ENCODE measurements around the gene PSMF1.

Gene PSMF1

GRCh38 chr20:1107176-1107575 is 11.2 kb upstream of the PSMF1 start:
- Mint-ChIP-seq H3K36me3 (ENCODE audit: low read depth) (no peaks in the 10 kb centered on the region), H3K4me3 (no peak overlapping the region), H3K9me3 (peaks cover 5% of the 10 kb centered on the region), H3K27ac (no peak overlapping the region), H3K27me3 (no peaks in the 10 kb centered on the region), H3K4me1 (ENCODE audit: low read depth) (peaks cover 5% of the 10 kb centered on the region)
- no peak for DNase-seq

GRCh38 chr20:1108437-1108920 is 9.9 kb upstream of the PSMF1 start:
- Mint-ChIP-seq H3K9me3 (no peaks in the 10 kb centered on the region), H3K27ac (no peak overlapping the region), H3K36me3 (ENCODE audit: low read depth) (no peaks in the 10 kb centered on the region), H3K27me3 (no peaks in the 10 kb centered on the region), H3K4me3 (no peak overlapping the region), H3K4me1 (ENCODE audit: low read depth) (peaks cover 5% of the 10 kb centered on the region)
- DNase-seq: peak; percentile 71

GRCh38 chr20:1112908-1113307 is 5.5 kb upstream of the PSMF1 start:
- no peaks in the 10 kb centered on the region for H3K9me3 Mint-ChIP-seq
- no peak overlapping the region for H3K4me3 Mint-ChIP-seq
- no peak for DNase-seq
- H3K4me1 Mint-ChIP-seq (ENCODE audit: low read depth): peaks cover 16% of the 10 kb centered on the region
- H3K36me3 Mint-ChIP-seq (ENCODE audit: low read depth): peaks cover 2% of the 10 kb centered on the region
- H3K27me3 Mint-ChIP-seq: no peaks in the 10 kb centered on the region
- H3K27ac Mint-ChIP-seq: no peak overlapping the region

GRCh38 chr20:1118004-1118335 is 432 bp upstream of the PSMF1 start:
- DNase-seq: no peak
- H3K9me3 Mint-ChIP-seq: no peaks in the 10 kb centered on the region
- no peaks in the 10 kb centered on the region for H3K27me3 Mint-ChIP-seq
- H3K4me3 Mint-ChIP-seq: peak overlapping the region; percentile 94
- H3K4me1 Mint-ChIP-seq (ENCODE audit: low read depth): peaks cover 48% of the 10 kb centered on the region
- H3K36me3 Mint-ChIP-seq (ENCODE audit: low read depth): peaks cover 49% of the 10 kb centered on the region
- peak overlapping the region; percentile 93 for H3K27ac Mint-ChIP-seq

DNA sequence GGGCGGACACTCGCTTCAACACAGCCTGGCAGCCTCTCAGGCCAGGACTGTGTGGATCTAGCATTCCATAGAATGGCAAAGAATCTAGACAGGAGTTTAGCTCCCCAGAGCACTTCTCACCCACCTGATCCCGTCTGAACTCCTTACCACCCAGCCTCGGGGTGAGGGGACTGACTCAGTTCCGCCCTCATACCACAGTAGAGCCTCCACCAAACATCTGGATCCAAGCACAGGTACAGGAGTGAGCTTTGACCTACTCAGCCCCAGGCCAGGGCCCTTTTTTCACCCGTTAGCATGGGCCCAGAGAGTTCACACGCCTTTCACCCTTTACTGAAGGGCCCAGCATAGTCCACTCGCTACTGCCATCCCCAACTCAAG is 715 bp downstream of the PSMF1 start:
- peaks cover 60% of the 10 kb centered on the region for H3K4me1 Mint-ChIP-seq (ENCODE audit: low read depth)
- no peak for DNase-seq
- H3K27me3 Mint-ChIP-seq: no peaks in the 10 kb centered on the region
- peaks cover 61% of the 10 kb centered on the region for H3K36me3 Mint-ChIP-seq (ENCODE audit: low read depth)
- no peaks in the 10 kb centered on the region for H3K9me3 Mint-ChIP-seq
- peak overlapping the region; percentile 94 for H3K4me3 Mint-ChIP-seq
- H3K27ac Mint-ChIP-seq: peak overlapping the region; percentile 93

DNA sequence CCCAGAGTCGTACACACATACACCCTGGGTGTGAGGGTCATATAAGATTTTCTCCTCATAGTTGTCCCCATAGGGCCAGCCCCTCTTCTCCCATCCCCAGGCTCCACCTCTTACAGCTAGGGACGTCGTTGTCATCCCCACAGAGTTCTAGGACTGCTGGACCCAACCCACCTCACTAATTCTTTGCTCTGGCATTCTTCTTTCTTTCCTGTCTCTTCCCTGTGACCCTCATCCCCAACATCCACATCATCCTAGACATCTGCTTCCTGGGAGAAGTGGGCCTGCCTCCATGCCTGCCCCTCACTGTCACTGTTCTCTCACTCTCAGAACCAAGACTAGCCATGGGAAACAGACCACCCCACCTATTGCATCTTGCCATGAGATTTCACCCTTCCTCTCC is 1.1 kb downstream of the PSMF1 start:
- peaks cover 64% of the 10 kb centered on the region for H3K36me3 Mint-ChIP-seq (ENCODE audit: low read depth)
- peak overlapping the region; percentile 94 for H3K4me3 Mint-ChIP-seq
- H3K9me3 Mint-ChIP-seq: no peaks in the 10 kb centered on the region
- H3K27me3 Mint-ChIP-seq: no peaks in the 10 kb centered on the region
- H3K27ac Mint-ChIP-seq: peak overlapping the region; percentile 93
- H3K4me1 Mint-ChIP-seq (ENCODE audit: low read depth): peaks cover 62% of the 10 kb centered on the region
- DNase-seq: no peak

DNA sequence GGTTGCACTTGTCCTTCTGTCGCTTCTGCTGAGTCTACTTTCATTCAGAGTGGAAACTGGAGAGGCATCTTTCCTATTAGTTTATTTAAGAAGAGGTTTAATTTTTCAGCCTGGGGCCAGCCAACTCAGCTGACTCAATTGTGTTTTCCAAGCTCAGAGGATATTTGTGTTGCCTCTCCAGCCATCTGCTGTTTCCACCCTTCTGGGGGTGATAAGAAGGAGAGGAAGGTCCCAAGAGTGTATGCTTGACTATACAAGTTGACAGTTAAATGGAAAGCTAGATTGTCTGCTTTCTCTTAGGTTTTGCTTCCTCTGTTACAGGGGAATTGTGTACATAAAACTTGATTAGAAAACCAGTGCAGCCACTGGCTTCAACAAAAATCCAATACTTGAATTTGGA is 3.0 kb downstream of the PSMF1 start:
- DNase-seq: no peak
- Mint-ChIP-seq H3K9me3 (no peaks in the 10 kb centered on the region), H3K27me3 (no peaks in the 10 kb centered on the region), H3K36me3 (ENCODE audit: low read depth) (peaks cover 83% of the 10 kb centered on the region), H3K4me3 (peak overlapping the region; percentile 55), H3K27ac (peak overlapping the region; percentile 72), H3K4me1 (ENCODE audit: low read depth) (peaks cover 69% of the 10 kb centered on the region)

GRCh38 chr20:1122388-1123315 is 4.2 kb downstream of the PSMF1 start:
- H3K27me3 Mint-ChIP-seq: no peaks in the 10 kb centered on the region
- peak overlapping the region; percentile 37 for H3K4me3 Mint-ChIP-seq
- DNase-seq: no peak
- peak overlapping the region; percentile 68 for H3K27ac Mint-ChIP-seq
- H3K9me3 Mint-ChIP-seq: no peaks in the 10 kb centered on the region
- H3K4me1 Mint-ChIP-seq (ENCODE audit: low read depth): peaks cover 61% of the 10 kb centered on the region
- H3K36me3 Mint-ChIP-seq (ENCODE audit: low read depth): peaks cover 95% of the 10 kb centered on the region

DNA sequence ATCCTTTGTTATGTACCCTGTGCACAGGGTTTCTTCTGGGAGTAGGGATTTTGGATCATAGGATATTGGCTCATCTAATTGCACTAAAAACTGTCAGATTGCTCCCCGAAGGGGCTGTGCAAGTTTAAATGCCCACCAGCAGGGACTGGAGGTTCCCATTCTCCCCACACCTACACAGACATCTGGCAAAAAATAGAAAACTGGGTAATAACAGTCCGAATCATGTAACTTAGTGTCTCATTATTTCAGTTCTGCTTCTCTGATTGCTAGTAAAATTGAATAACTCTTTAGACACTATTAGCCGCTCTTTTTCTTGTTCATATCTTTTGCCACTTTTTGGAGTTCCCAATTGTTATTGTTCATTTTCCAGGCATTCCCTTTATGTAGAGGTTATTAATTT is 5.3 kb downstream of the PSMF1 start:
- DNase-seq: no peak
- H3K4me1 Mint-ChIP-seq (ENCODE audit: low read depth): peaks cover 57% of the 10 kb centered on the region
- peaks cover 94% of the 10 kb centered on the region for H3K36me3 Mint-ChIP-seq (ENCODE audit: low read depth)
- no peaks in the 10 kb centered on the region for H3K9me3 Mint-ChIP-seq
- H3K27me3 Mint-ChIP-seq: no peaks in the 10 kb centered on the region
- no peak overlapping the region for H3K27ac Mint-ChIP-seq
- H3K4me3 Mint-ChIP-seq: no peak overlapping the region

DNA sequence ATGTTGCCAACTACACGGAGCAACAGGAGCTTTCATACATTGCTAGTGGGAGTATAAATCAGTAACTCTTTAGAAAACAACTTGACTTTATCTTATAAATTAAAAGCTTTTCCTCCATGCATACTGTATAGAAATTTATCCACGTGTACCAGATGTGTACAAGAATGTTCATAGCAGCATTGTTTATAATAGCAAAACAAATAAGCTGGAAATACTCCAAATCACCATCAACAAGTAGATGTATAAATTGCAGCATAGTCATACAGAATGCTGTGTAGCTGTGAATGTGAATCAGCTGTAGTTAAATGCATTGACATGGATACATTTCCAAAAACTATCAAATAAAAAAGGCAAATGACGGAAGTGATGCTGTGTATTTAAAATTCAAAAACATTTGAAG is 6.0 kb downstream of the PSMF1 start:
- Mint-ChIP-seq H3K27ac (no peak overlapping the region), H3K4me1 (ENCODE audit: low read depth) (peaks cover 56% of the 10 kb centered on the region), H3K36me3 (ENCODE audit: low read depth) (peaks cover 94% of the 10 kb centered on the region), H3K9me3 (no peaks in the 10 kb centered on the region), H3K27me3 (no peaks in the 10 kb centered on the region), H3K4me3 (no peak overlapping the region)
- DNase-seq: no peak

DNA sequence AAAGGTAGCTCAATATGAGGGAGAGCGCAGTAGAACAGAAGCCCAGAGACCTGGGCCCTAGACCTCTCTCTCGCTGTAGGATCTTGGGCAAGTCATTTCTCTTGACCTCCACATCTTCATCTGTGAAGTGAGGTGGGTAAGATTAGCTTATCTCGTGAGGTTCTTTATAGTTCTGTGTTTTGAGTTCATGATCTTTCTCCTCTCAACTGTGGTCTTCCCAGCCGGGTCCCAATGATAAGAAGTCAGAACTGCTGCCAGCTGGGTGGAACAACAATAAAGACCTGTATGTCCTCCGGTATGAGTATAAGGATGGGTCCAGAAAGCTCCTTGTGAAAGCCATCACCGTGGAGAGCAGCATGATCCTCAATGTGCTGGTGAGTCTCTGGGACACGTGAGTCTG is 6.9 kb downstream of the PSMF1 start:
- H3K4me3 Mint-ChIP-seq: no peak overlapping the region
- peaks cover 51% of the 10 kb centered on the region for H3K4me1 Mint-ChIP-seq (ENCODE audit: low read depth)
- DNase-seq: no peak
- H3K27ac Mint-ChIP-seq: no peak overlapping the region
- H3K36me3 Mint-ChIP-seq (ENCODE audit: low read depth): peaks cover 94% of the 10 kb centered on the region
- no peaks in the 10 kb centered on the region for H3K9me3 Mint-ChIP-seq
- H3K27me3 Mint-ChIP-seq: no peaks in the 10 kb centered on the region

GRCh38 chr20:1127840-1128239 is 9.4 kb downstream of the PSMF1 start:
- peaks cover 47% of the 10 kb centered on the region for H3K4me1 Mint-ChIP-seq (ENCODE audit: low read depth)
- no peaks in the 10 kb centered on the region for H3K9me3 Mint-ChIP-seq
- no peak overlapping the region for H3K27ac Mint-ChIP-seq
- H3K27me3 Mint-ChIP-seq: no peaks in the 10 kb centered on the region
- no peak overlapping the region for H3K4me3 Mint-ChIP-seq
- no peak for DNase-seq
- peaks cover 98% of the 10 kb centered on the region for H3K36me3 Mint-ChIP-seq (ENCODE audit: low read depth)

DNA sequence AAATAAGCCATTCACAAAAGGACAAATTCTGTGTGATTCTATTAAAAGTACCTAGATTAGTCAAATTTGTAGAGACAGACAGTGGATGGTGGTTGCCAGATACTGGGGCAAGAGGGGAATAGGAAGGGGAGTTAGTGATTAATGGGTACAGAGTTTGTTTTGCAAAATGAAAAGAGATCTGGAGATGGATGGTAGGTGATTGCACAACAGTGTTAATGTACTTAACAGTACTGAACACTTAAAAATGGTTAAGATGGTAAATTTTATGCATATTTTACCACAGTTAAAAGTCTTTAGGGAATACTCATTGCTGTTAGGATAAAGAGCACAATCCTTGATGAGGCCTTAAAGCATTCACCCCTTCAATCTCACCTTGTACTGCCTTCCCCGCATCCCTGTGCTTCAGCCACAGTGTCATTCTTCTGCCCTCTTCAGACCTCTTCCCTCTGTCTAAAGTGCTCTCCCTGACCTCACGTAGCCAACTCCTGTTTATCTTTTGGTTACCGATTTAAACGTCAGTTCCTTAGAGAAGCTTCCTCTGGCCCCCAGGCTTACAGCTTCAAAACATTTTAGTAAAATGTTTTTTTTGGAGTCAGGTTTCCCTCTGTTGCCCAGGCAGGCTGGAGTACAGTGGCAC is 11.8 kb downstream of the PSMF1 start:
- peaks cover 97% of the 10 kb centered on the region for H3K36me3 Mint-ChIP-seq (ENCODE audit: low read depth)
- DNase-seq: no peak
- H3K9me3 Mint-ChIP-seq: no peaks in the 10 kb centered on the region
- no peak overlapping the region for H3K4me3 Mint-ChIP-seq
- peaks cover 37% of the 10 kb centered on the region for H3K4me1 Mint-ChIP-seq (ENCODE audit: low read depth)
- no peaks in the 10 kb centered on the region for H3K27me3 Mint-ChIP-seq
- H3K27ac Mint-ChIP-seq: peak overlapping the region; percentile 8

- no peaks in the 10 kb centered on the region for H3K27me3 Mint-ChIP-seq
- DNase-seq: no peak
- peaks cover 97% of the 10 kb centered on the region for H3K36me3 Mint-ChIP-seq (ENCODE audit: low read depth)
- H3K4me3 Mint-ChIP-seq: no peak overlapping the region
- H3K4me1 Mint-ChIP-seq (ENCODE audit: low read depth): peaks cover 34% of the 10 kb centered on the region
- H3K9me3 Mint-ChIP-seq: no peaks in the 10 kb centered on the region
- no peak overlapping the region for H3K27ac Mint-ChIP-seq
Observed at GRCh38 chr20:1130847-1131246, 12.4 kb downstream of the PSMF1 start.

DNA sequence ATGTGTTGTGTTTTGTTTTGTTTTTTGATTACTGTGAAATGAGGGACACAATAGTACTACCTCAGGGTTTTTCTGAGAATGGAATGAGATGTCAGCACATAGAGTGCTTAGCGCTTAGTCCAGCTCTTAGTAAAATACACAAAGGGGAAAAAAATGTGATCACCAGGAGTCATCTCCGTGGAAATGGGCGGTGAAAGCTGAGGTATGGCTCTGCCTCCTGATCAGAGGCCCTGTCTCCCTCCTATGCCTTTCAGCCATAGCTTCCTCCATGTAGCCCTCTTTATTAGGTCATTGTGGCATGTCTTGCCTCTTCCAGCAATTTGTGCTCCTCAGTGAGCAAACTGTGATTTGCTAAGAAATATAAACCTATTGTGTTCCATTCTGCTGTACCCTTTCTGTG is 13.0 kb downstream of the PSMF1 start:
- Mint-ChIP-seq H3K36me3 (ENCODE audit: low read depth) (peaks cover 97% of the 10 kb centered on the region), H3K27me3 (no peaks in the 10 kb centered on the region), H3K4me1 (ENCODE audit: low read depth) (peaks cover 34% of the 10 kb centered on the region), H3K27ac (no peak overlapping the region), H3K4me3 (no peak overlapping the region), H3K9me3 (no peaks in the 10 kb centered on the region)
- DNase-seq: no peak
